ENCODE results near the gene NUDT5. TPM values are rescaled to one million over a fixed set of nuclear protein-coding genes. Genes with fewer than 3 reads are reported as not detected.
A peak's percentile ranks its signal among the peaks of the same experiment; 100 is the strongest.

NUDT5 gene
- total RNA-seq, 1 experiment from 2014 or later = 40.7 TPM

GRCh38 chr10:12165036-12165435, 30.7 kb downstream of the NUDT5 start:
- no peak for DNase-seq (ENCODE audit: low spot score)

DNA sequence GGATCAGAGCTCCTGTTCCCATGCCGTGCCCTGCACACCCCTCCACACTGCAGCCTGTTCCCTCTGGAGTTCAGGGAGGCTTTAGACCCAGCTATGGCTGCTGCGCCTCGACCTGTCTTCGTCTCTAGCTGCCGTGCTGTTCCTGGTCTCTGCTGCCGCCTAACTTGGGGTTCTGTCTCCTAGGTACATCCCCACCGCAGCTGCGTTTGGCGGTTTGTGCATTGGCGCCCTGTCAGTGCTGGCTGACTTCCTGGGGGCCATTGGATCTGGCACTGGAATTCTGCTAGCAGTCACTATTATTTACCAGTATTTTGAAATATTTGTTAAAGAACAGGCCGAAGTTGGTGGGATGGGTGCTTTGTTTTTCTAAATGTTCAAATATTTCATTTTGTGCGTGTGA, 31.6 kb downstream of the NUDT5 start:
- DNase-seq (ENCODE audit: low spot score) = no peak

- no peak for DNase-seq (ENCODE audit: low spot score)
These were observed 32.8 kb downstream of the NUDT5 start for GRCh38 chr10:12162927-12163326.

DNA sequence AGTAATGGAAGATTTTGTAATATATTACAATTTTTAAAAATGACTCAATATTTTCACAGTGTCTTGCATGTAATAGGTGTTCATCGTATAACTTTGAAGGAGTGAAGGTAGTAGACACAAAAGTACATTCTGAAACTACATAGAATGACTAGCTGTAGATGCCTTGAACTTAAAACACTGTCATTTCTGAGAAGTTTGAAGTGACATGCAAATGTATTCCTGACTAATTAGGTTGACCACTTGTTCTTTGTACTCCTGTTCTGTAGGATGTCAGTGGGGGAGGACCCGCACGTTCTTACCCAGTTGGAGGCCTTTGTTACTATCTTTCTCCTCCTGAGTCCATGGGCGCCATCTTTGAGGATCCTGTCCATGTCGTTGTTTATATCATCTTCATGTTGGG, 35.0 kb downstream of the NUDT5 start:
- DNase-seq (ENCODE audit: low spot score) = no peak

DNA sequence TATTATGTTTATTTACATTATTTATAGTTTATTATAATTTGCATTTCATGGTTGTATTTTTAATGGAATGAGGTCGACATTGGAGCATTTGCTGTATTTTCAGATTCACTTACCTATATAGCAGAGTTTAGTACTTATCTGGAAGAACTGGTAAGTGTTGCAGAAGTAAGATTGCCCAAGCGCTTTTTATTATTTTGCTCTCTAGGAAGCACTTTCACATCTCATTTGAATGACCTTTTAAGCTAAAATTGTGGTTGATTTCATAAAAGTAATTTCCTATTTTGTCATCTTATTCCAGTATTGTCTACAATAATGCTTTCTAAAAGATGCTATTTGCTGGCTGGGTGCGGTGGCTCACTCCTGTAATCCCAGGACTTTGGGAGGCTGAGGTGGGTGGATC, 37.6 kb downstream of the NUDT5 start:
- no peak for DNase-seq (ENCODE audit: low spot score)

GRCh38 chr10:12156367-12157123, 39.1 kb downstream of the NUDT5 start:
- no peak for DNase-seq (ENCODE audit: low spot score)

- no peak for DNase-seq (ENCODE audit: low spot score)
These were observed 41.2 kb downstream of the NUDT5 start for GRCh38 chr10:12154516-12154915.

DNA sequence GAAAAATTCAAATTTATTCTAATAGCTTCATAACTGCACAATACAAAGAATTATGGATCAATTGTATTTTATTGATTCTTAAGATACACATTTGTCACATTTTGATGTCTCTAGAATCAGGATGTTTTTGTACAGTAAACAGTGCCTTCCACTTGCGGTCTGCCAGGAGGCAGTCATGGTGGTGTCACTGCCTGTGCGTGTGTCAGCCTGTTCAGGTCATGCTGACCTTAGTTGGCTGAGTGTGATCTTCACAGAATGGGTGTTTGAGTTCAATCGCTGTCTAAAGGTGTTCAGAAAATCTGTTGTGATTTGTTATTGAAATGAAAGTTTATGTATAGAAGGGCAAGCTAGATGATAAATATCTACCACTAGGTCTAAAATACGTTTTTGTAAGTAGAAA, 45.5 kb downstream of the NUDT5 start:
- no peak for DNase-seq (ENCODE audit: low spot score)

DNA sequence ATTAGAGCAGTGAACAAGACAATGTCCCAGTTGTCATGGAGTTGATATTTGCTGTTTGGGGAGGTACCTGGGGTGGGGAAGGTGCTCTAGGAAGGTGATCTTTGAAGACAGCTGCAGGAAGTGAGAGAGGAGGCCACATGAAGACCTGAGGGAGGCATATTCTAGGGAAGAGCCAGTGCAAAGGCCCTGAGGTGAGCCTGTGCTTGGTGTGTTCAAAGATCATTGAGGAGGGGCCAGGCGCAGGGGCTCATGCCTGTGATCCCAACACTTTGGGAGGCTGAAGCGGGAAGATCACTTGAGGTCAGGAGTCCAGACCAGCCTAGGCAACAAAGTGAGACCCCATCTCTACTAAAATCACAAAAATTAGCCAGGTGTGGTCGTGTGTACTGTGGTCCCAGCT, 51.2 kb downstream of the NUDT5 start:
- no peak for DNase-seq (ENCODE audit: low spot score)

- no peak for DNase-seq (ENCODE audit: low spot score)
These were observed 55.7 kb downstream of the NUDT5 start for GRCh38 chr10:12140038-12140437.

DNA sequence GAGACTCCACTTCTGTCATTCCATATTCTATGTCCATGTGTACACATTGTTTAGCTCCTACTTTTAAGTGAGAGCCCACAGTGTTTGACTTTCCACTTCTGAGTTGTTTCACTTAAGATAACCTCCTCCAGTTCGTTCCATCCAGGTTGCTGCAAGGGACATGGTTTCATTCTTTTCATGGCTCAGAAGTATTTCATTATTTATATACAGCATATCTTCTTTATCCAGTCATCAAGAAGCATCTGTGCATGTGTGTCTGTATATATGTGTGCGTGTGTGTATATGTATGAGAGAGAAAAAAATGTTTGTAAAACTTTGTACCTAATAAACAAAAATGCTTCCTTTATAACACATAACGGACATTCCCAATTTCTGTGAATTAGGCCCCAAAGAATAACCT, 60.1 kb downstream of the NUDT5 start:
- DNase-seq (ENCODE audit: low spot score) = no peak

GRCh38 chr10:12130237-12130872, 65.3 kb downstream of the NUDT5 start:
- peak; percentile 63 for DNase-seq (ENCODE audit: low spot score)

GRCh38 chr10:12129222-12130111, 66.2 kb downstream of the NUDT5 start, which contains the start of gene SEC61A2:
Gene SEC61A2 (plus strand): TSS chr10:12129677. CDS start chr10:12129788, 111 bp downstream.
- DNase-seq (ENCODE audit: low spot score) = peak; percentile 93

DNA sequence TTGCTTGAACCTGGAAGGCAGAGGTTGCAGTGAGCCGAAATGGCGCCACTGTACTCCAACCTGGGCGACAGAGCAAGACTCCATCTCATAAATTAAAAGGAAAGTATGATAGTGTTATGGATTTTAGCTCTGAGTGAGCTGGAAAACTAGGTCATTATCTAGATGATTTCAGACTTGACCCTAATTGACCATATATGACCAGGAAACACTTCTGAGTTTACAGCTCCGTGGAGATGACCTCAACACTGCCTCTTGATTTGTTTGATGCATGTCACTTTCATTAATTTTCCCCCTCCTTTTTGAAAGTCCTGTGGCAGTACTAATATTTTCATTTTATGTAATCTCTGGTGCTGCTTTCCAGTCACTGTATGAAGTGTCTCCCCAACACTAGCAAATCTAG, 74.0 kb downstream of the NUDT5 start:
- DNase-seq (ENCODE audit: low spot score) = no peak

Small RNAs within 50 kb of the gene (small RNA-seq; reads per million reads assigned to genes)
- not detected for gene MIR548AK
- not detected for gene RNU6-88P

Other genes starting within 250 kb of the NUDT5 start
- gene UPF2, start 153.1 kb downstream of the NUDT5 start, total RNA-seq (2014; rRNA removed; shearing (Covaris generic)) = 17.9 and 18.2 TPM in 2 replicates
- 12.6 and 13.4 TPM in 2 replicates for gene DHTKD1, start 126.9 kb downstream of the NUDT5 start, total RNA-seq (2014; rRNA removed; shearing (Covaris generic))
- gene SEC61A2, start 66.2 kb downstream of the NUDT5 start, total RNA-seq (2014; rRNA removed; shearing (Covaris generic)) = 2.2 and 6.3 TPM in 2 replicates
- 116 and 121 TPM in 2 replicates for gene CDC123, start 297 bp upstream of the NUDT5 start, total RNA-seq (2014; rRNA removed; shearing (Covaris generic))
- 0.15 and 0.18 TPM in 2 replicates for gene CAMK1D, start 153.7 kb upstream of the NUDT5 start, total RNA-seq (2014; rRNA removed; shearing (Covaris generic))